HEK293 (cell line): ENCODE data around the gene ADAMTSL2.

ENCODE experiments used
- CTCF ChIA-PET: fragments of 350-600 bp; formaldehyde crosslinking; extraction: SDS; loops from one replicate; lab custom pipeline; 2021; ENCODE audit warnings: antibody characterized with exemption; lab: Yijun Ruan, JAX
- POLR2A ChIA-PET: fragments of 300-600 bp; formaldehyde crosslinking; extraction: SDS; loops from one replicate; lab custom pipeline; 2020; ENCODE audit warnings: antibody characterized with exemption, inconsistent platforms; lab: Yijun Ruan, JAX
- H3K27ac ChIP-seq: fragments of 200-500 bp; sonication (Bioruptor generic); 2 replicates; pipeline ENCODE4 v1.5.1; 2014; ENCODE audit warnings: low read depth, low read length, control low read depth, inconsistent platforms; ENCODE audit errors: extremely low read depth
- H3K36me3 ChIP-seq, 2 experiments: fragments of 200-500 bp in 1 of 2; sonication (Bioruptor generic) in 1 of 2; 1 replicate in 1 of 2; 2 replicates in 1 of 2; pipeline ENCODE4 v1.5.1; 2014 to 2017; ENCODE audit warnings: inconsistent platforms in 2 of 2, low read length in 2 of 2; ENCODE audit not compliant: control insufficient read depth in 2 of 2, insufficient read depth in 1 of 2
- H3K4me1 ChIP-seq: fragments of 200-500 bp; sonication (Bioruptor generic); 2 replicates; pipeline ENCODE4 v1.5.1; 2014; ENCODE audit warnings: mild to moderate bottlenecking, low read length, inconsistent platforms; ENCODE audit not compliant: control insufficient read depth, insufficient read depth
- H3K4me3 ChIP-seq: 2 replicates; pipeline ENCODE4 v1.5.1; 2011; ENCODE audit warnings: low read depth, mild to moderate bottlenecking, control low read depth, low read length, moderate library complexity
- H3K9me3 ChIP-seq: fragments of 200-500 bp; sonication (Bioruptor generic); 2 replicates; pipeline ENCODE4 v1.5.1; 2014; ENCODE audit warnings: low read depth, low read length, inconsistent platforms; ENCODE audit not compliant: control insufficient read depth, insufficient read depth
- SETDB1 ChIP-seq: IDR thresholded peaks from one replicate; pipeline ENCODE4 v1.6.1; 2017; ENCODE audit warnings: mild to moderate bottlenecking, low read length, moderate library complexity, mixed read lengths; ENCODE audit not compliant: insufficient read length
- ZNF19 ChIP-seq: fragments of 450-650 bp; formaldehyde crosslinking; IDR thresholded peaks from 2 replicates; pipeline ENCODE4; 2016; ENCODE audit warnings: missing biosample characterization, missing genetic modification characterization, low read depth
- ZNF23 ChIP-seq: fragments of 450-650 bp; formaldehyde crosslinking; IDR thresholded peaks from 2 replicates; pipeline ENCODE4 v1.5.1; 2016; ENCODE audit warnings: missing biosample characterization, missing genetic modification characterization, borderline replicate concordance
- ZNF239 ChIP-seq: fragments of 450-650 bp; formaldehyde crosslinking; IDR thresholded peaks from 2 replicates; pipeline ENCODE4 v1.5.1; 2016; ENCODE audit warnings: missing biosample characterization, missing genetic modification characterization
- ZNF585B ChIP-seq: fragments of 450-650 bp; formaldehyde crosslinking; IDR thresholded peaks from 2 replicates; pipeline ENCODE4 v1.5.1; 2016; ENCODE audit warnings: missing biosample characterization, missing genetic modification characterization
- ZNF596 ChIP-seq: fragments of 450-650 bp; IDR thresholded peaks from 2 replicates; pipeline ENCODE4 v1.5.0; 2018; ENCODE audit warnings: missing biosample characterization, mild to moderate bottlenecking, missing genetic modification characterization, moderate library complexity
- ZNF610 ChIP-seq: fragments of 450-650 bp; formaldehyde crosslinking; IDR thresholded peaks from 2 replicates; pipeline ENCODE4 v1.5.1; 2016; ENCODE audit warnings: missing biosample characterization, missing genetic modification characterization, borderline replicate concordance
- ZNF629 ChIP-seq: fragments of 450-650 bp; formaldehyde crosslinking; IDR thresholded peaks from 2 replicates; pipeline ENCODE4 v1.5.1; 2017; ENCODE audit warnings: missing biosample characterization, missing genetic modification characterization
- ZNF701 ChIP-seq: fragments of 450-650 bp; formaldehyde crosslinking; IDR thresholded peaks from 2 replicates; pipeline ENCODE4 v1.5.1; 2016; ENCODE audit warnings: missing biosample characterization, missing genetic modification characterization
- ZNF785 ChIP-seq: fragments of 450-650 bp; formaldehyde crosslinking; IDR thresholded peaks from 2 replicates; pipeline ENCODE4 v1.5.1; 2016; ENCODE audit warnings: missing biosample characterization, missing genetic modification characterization
- TF ChIP-seq, protein P1 (sequence below): fragments of 450-650 bp; formaldehyde crosslinking; IDR thresholded peaks from 2 replicates; pipeline ENCODE4 v1.5.1; 2016; ENCODE audit warnings: missing biosample characterization, missing genetic modification characterization
- TF ChIP-seq, protein P2 (sequence below): fragments of 450-650 bp; formaldehyde crosslinking; IDR thresholded peaks from 2 replicates; pipeline ENCODE4 v1.5.1; 2016; ENCODE audit warnings: missing biosample characterization, missing genetic modification characterization
- TF ChIP-seq, protein P3 (sequence below): fragments of 450-650 bp; formaldehyde crosslinking; IDR thresholded peaks from 2 replicates; pipeline ENCODE4 v1.5.1; 2016; ENCODE audit warnings: missing biosample characterization, missing genetic modification characterization
- TF ChIP-seq, protein P4 (sequence below): fragments of 450-650 bp; formaldehyde crosslinking; IDR thresholded peaks from 2 replicates; pipeline ENCODE4 v1.5.1; 2016; ENCODE audit warnings: missing biosample characterization, missing genetic modification characterization

The ADAMTSL2 gene

DNA sequence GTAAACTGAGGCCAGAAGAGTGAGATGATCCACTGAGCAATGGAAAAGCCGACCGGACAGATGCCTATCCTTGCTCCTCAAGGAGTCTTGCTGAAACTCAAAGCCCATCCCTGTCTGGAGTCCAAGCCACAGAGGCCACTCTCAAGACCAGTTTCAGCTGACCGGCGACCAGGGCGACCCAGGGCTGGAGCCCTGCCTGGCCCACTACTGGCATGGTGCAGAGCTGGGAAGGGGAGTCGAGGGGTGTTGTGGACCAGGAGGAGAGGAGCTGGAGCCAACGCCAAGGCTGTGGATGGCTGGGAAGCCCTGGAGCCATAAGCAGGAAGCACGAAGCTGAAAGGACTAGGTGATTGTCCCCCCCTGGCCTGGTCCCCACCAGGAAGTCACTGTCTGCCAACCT, 52.5 kb downstream of the ADAMTSL2 start:
- Histone ChIP-seq H3K36me3 (no peaks in the 10 kb centered on the region), H3K9me3 (no peaks in the 10 kb centered on the region), H3K4me3 (no peak overlapping the region), H3K4me1 (peaks cover 13% of the 10 kb centered on the region)
- POLR2A ChIA-PET, result interaction anchor here (1.1 kb wide), 1 partner anchor 62 kb away, joined by 3 read pairs; no protein-coding TSS in a partner anchor
- TF ChIP-seq ZNF596 (no peak), ZNF629 (tag by site-specific recombination) (no peak), SETDB1 (no peak)
- TF ChIP-seq, protein P1, sequence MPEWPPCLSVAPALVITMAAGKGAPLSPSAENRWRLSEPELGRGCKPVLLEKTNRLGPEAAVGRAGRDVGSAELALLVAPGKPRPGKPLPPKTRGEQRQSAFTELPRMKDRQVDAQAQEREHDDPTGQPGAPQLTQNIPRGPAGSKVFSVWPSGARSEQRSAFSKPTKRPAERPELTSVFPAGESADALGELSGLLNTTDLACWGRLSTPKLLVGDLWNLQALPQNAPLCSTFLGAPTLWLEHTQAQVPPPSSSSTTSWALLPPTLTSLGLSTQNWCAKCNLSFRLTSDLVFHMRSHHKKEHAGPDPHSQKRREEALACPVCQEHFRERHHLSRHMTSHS (tag by site-specific recombination), result no peak
- TF ChIP-seq, all 188 proteins: peak for 0
- no peak overlapping the region for H3K27ac ChIP-seq
- CTCF ChIA-PET, result interaction anchor here (1.1 kb wide), 1 partner anchor 15 kb away, joined by 3 read pairs; no protein-coding TSS in a partner anchor

DNA sequence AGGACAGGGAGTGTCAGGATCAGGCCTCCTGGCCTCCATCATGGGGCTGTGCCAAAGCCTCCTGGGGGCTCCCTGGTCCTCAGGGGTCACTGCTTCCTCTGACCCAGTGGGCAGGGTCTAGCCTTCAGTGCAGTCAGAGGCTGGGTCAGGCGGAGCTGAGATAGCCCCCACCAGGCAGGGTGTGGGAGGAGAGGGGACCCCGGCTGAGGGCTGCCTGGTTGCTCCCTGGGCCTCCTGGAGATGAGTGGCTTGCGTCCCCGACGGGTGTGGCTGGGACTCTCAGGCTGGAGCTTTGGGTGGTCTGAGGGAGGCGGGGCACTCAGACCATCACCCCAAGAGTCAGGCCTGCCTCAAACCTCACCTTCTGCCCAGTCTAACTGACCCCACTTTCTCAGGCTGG, 53.0 kb downstream of the ADAMTSL2 start:
- CTCF ChIA-PET, result interaction anchor here (1.1 kb wide), 1 partner anchor 15 kb away, joined by 3 read pairs; no protein-coding TSS in a partner anchor
- no peak overlapping the region for H3K4me3 ChIP-seq
- no peaks in the 10 kb centered on the region for H3K9me3 ChIP-seq
- H3K4me1 ChIP-seq, result peaks cover 13% of the 10 kb centered on the region
- no peak overlapping the region for H3K27ac ChIP-seq
- no peaks in the 10 kb centered on the region for H3K36me3 ChIP-seq
- POLR2A ChIA-PET, result interaction anchor here (1.1 kb wide), 1 partner anchor 62 kb away, joined by 3 read pairs; no protein-coding TSS in a partner anchor
- TF ChIP-seq ZNF239 (no peak), ZNF701 (tag by site-specific recombination) (no peak), ZNF19 (tag by site-specific recombination) (no peak), ZNF23 (tag by site-specific recombination) (no peak), ZNF585B (tag by site-specific recombination) (no peak), ZNF610 (tag by site-specific recombination) (no peak)
- TF ChIP-seq, protein P2, sequence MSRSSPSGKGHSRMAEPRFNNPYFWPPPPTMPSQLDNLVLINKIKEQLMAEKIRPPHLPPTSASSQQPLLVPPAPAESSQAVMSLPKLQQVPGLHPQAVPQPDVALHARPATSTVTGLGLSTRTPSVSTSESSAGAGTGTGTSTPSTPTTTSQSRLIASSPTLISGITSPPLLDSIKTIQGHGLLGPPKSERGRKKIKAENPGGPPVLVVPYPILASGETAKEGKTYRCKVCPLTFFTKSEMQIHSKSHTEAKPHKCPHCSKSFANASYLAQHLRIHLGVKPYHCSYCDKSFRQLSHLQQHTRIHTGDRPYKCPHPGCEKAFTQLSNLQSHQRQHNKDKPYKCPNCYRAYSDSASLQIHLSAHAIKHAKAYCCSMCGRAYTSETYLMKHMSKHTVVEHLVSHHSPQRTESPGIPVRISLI (tag by site-specific recombination), result no peak
- TF ChIP-seq, all 188 proteins: peak for 0

DNA sequence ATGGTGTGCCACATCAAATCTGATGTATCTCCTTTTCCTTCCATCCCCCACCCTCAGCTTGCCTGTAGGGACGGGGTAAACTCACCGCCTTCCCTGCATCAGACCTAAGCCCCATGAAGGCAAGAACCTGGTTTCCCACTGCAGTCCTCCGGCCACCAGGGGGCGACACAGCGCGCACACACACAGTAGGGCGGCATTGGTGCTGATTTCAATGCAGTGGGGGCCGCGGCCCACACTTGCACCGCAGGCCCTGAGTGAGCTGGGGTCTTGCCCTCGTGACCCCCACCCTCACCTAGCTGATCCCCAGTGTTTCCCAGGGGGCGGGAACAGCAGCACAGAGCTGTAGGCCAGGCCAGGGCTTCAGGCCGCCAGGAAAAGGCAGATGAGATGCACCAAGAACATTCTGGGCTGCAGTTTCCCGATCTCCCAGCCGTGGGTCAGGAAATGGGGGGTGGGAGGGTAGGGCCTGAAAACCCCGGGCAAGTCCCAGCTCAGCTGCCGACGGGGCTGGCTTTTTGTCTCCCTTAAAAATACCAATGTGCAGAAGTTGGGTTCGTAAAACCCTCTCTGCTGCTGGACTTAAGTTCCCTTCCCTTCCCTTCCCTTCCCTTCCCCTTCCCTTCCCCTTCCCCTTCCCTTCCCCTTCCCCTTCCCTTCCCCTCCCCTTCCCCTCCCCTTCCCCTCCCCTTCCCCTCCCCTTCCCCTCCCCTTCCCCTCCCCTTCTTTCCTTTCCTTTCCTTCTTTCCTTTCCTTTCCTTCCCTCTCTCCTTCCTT, 55.1 kb downstream of the ADAMTSL2 start:
- peaks cover 8% of the 10 kb centered on the region for H3K4me1 ChIP-seq
- H3K27ac ChIP-seq, result no peak overlapping the region
- no peaks in the 10 kb centered on the region for H3K36me3 ChIP-seq
- no peaks in the 10 kb centered on the region for H3K9me3 ChIP-seq
- H3K4me3 ChIP-seq, result no peak overlapping the region
- POLR2A ChIA-PET, result interaction anchor here (0.7 kb wide), 1 partner anchor 50 kb away, joined by 6 read pairs; no protein-coding TSS in a partner anchor
- CTCF ChIA-PET, result interaction anchor here (0.6 to 1.7 kb wide), 9 partner anchors 9 to 684 kb away, joined by 3 to 6 read pairs (median 4); partner anchors contain the start of gene ADAMTSL2
- TF ChIP-seq ZNF785 (tag by site-specific recombination), result no peak
- TF ChIP-seq, protein P3, sequence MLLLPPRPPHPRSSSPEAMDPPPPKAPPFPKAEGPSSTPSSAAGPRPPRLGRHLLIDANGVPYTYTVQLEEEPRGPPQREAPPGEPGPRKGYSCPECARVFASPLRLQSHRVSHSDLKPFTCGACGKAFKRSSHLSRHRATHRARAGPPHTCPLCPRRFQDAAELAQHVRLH (tag by site-specific recombination), result 0 out of 2 replicates have a peak, but pooled peaks have one; percentile 18
- TF ChIP-seq, protein P4, sequence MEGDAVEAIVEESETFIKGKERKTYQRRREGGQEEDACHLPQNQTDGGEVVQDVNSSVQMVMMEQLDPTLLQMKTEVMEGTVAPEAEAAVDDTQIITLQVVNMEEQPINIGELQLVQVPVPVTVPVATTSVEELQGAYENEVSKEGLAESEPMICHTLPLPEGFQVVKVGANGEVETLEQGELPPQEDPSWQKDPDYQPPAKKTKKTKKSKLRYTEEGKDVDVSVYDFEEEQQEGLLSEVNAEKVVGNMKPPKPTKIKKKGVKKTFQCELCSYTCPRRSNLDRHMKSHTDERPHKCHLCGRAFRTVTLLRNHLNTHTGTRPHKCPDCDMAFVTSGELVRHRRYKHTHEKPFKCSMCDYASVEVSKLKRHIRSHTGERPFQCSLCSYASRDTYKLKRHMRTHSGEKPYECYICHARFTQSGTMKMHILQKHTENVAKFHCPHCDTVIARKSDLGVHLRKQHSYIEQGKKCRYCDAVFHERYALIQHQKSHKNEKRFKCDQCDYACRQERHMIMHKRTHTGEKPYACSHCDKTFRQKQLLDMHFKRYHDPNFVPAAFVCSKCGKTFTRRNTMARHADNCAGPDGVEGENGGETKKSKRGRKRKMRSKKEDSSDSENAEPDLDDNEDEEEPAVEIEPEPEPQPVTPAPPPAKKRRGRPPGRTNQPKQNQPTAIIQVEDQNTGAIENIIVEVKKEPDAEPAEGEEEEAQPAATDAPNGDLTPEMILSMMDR, result peak; percentile 66
- TF ChIP-seq, all 188 proteins: peak for 2
